PC-3 (cell line): Measurements from ENCODE around the gene PCNX2.

Experiments
- CTCF ChIP-seq: fragments of 300-600 bp; sonication (generic); conservative IDR thresholded peaks from 2 replicates; pipeline ENCODE4 v1.5.1; 2017; ENCODE audit warnings: antibody characterized with exemption, low read depth, mild to moderate bottlenecking, low read length
- EZH2 ChIP-seq: fragments of 300-600 bp; sonication (generic); IDR thresholded peaks from one replicate; pipeline ENCODE4 v1.6.1; 2017; ENCODE audit warnings: antibody characterized with exemption, mild to moderate bottlenecking, low read length; ENCODE audit not compliant: unreplicated experiment

GRCh38 chr1:233188061-233188460, 107.5 kb downstream of the PCNX2 start:
- TF ChIP-seq CTCF: no peak
- TF ChIP-seq EZH2: no peak
